Rectal smooth muscle tissue (tissue), 1 donor: ENCODE results near the gene BRK1.
A peak's percentile ranks its signal among the peaks of the same experiment; 100 is the strongest.
"Not testable (repeated sequence)": the region's sequence is repeated elsewhere in the genome, so short reads cannot be mapped to it uniquely, and the experiment has no call there.

Source experiments
- H3K27ac ChIP-seq: one replicate; pipeline ENCODE4 v1.7.0; 2013; ENCODE audit warnings: low read depth, low read length, inconsistent platforms
- H3K27me3 ChIP-seq: one replicate; pipeline ENCODE4 v1.7.0; 2013; ENCODE audit warnings: low read length; ENCODE audit not compliant: control insufficient read depth, insufficient read depth
- H3K36me3 ChIP-seq: one replicate; pipeline ENCODE4 v1.7.0; 2013; ENCODE audit warnings: low read length; ENCODE audit not compliant: control insufficient read depth, insufficient read depth
- H3K4me1 ChIP-seq: one replicate; pipeline ENCODE4 v1.7.0; 2013; ENCODE audit warnings: low read length; ENCODE audit not compliant: control insufficient read depth, insufficient read depth
- H3K4me3 ChIP-seq: one replicate; pipeline ENCODE4 v1.7.0; 2013; ENCODE audit warnings: low read length
- H3K9ac ChIP-seq: one replicate; pipeline ENCODE4 v1.7.0; 2013; ENCODE audit warnings: low read length

BRK1 gene

DNA sequence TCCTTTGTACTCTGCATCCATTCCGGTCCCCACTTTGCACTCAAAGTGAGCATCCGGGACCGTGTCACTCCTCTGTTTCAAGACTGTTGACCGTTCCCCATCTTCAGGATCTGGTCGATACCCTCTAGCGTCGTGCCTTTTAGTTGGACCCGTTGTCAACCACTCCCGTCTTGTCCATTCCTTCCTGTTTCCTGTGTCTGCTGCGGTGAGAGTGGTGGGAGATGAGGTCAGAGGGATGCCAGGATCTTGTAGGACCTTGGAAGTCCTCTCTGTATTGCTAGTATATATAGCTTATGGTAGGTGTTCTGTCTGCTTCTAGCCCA is 624 bp downstream of the BRK1 start:
- Histone ChIP-seq H3K9ac (peak overlapping the region; percentile 82), H3K27ac (peak overlapping the region; percentile 75), H3K4me1 (peaks cover 9% of the 10 kb centered on the region), H3K27me3 (no peaks in the 10 kb centered on the region), H3K4me3 (peak overlapping the region; percentile 99), H3K36me3 (no peaks in the 10 kb centered on the region)

- no peaks in the 10 kb centered on the region for H3K36me3 ChIP-seq
- H3K4me1 ChIP-seq, result peaks cover 9% of the 10 kb centered on the region
- peak overlapping the region; percentile 99 for H3K4me3 ChIP-seq
- no peak overlapping the region for H3K9ac ChIP-seq
- H3K27me3 ChIP-seq, result no peaks in the 10 kb centered on the region
- H3K27ac ChIP-seq, result no peak overlapping the region
Measured at GRCh38 chr3:10116928-10117327, 1.5 kb downstream of the BRK1 start.

GRCh38 chr3:10119376-10119775 is 3.9 kb downstream of the BRK1 start:
- peaks cover 9% of the 10 kb centered on the region for H3K4me1 ChIP-seq
- no peak overlapping the region for H3K27ac ChIP-seq
- H3K27me3 ChIP-seq, result no peaks in the 10 kb centered on the region
- peak overlapping the region; percentile 21 for H3K9ac ChIP-seq
- H3K4me3 ChIP-seq, result no peak overlapping the region
- no peaks in the 10 kb centered on the region for H3K36me3 ChIP-seq

DNA sequence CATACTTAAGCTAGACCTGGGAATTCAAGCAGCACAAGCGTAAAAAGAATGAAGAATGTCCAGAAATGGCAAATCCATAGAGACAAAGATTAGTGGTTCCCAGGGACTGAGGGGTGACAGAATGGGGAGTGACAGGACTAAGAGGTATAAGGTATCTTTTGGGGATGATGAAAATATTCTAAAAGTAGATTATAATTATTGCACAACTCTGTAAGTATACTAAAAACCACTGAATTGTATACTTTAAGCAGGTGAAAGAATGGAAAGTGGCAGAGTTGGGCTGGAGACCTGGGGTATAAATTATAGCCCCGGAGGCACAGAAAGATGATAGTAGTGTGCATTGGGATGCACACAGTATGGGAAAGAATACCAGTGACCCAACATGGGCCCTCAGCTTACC is 5.6 kb downstream of the BRK1 start:
- H3K4me1 ChIP-seq, result peaks cover 9% of the 10 kb centered on the region
- H3K36me3 ChIP-seq, result peaks cover 3% of the 10 kb centered on the region
- no peaks in the 10 kb centered on the region for H3K27me3 ChIP-seq
- H3K27ac ChIP-seq, result no peak overlapping the region
- H3K9ac ChIP-seq, result no peak overlapping the region
- no peak overlapping the region for H3K4me3 ChIP-seq

DNA sequence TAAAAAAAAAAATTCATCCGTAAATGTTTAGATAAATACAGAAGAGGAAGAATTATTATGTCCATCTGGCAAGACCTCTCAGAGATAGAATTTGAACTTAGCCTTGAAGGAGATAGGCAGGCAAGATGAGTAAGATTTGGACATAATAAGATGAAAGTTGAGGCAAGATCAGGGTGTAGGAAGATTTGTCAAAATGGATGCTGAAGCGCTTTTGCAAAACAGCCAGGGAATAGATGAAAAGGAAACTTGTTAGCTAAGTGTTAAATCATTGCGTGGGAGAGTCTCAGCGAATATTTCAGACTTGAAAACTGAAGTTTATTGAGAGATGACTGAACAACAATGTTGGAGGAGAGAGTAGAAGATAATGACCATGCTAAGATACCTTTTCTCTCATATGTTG is 7.2 kb downstream of the BRK1 start:
- no peaks in the 10 kb centered on the region for H3K4me1 ChIP-seq
- peaks cover 10% of the 10 kb centered on the region for H3K36me3 ChIP-seq
- no peak overlapping the region for H3K4me3 ChIP-seq
- H3K9ac ChIP-seq, result no peak overlapping the region
- no peaks in the 10 kb centered on the region for H3K27me3 ChIP-seq
- H3K27ac ChIP-seq, result no peak overlapping the region

GRCh38 chr3:10135872-10136271 is 20.4 kb downstream of the BRK1 start:
- H3K4me1 ChIP-seq, H3K27ac ChIP-seq, H3K4me3 ChIP-seq, H3K9ac ChIP-seq, H3K36me3 ChIP-seq, H3K27me3 ChIP-seq: not testable (repeated sequence)

DNA sequence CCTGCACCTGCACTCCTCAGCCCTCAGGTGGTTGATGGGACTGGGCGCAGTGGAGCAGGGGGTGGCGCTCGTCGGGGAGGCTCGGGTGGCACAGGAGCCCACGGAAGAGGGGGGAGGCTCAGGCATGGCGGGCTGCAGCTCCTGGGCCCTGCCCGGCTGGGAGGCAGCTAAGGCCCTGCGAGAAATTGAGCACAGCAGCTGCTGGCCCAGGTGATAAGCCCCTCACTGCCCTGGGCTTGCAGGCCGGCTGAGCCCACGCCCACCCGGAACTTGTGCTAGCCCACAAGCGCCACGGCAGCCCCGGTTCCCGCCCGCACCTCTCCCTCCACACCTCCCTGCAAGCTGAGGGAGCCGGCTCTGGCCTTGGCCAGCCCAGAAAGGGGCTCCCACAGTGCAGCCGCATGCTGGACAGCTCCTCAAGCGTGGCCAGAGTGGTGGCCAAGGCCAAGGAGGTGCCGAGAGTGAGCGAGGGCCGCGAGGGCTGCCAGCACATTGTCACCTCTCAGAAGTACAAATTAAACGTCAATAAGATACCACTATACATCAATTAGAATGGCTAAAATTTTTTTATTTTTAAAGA is 21.0 kb downstream of the BRK1 start:
- H3K4me3 ChIP-seq, result no peak overlapping the region
- H3K36me3 ChIP-seq, result no peaks in the 10 kb centered on the region
- no peaks in the 10 kb centered on the region for H3K27me3 ChIP-seq
- H3K9ac ChIP-seq, result no peak overlapping the region
- no peak overlapping the region for H3K27ac ChIP-seq
- H3K4me1 ChIP-seq, result no peaks in the 10 kb centered on the region

GRCh38 chr3:10137178-10137577 is 21.7 kb downstream of the BRK1 start:
- H3K9ac ChIP-seq, result no peak overlapping the region
- H3K27ac ChIP-seq, result no peak overlapping the region
- no peaks in the 10 kb centered on the region for H3K36me3 ChIP-seq
- no peaks in the 10 kb centered on the region for H3K4me1 ChIP-seq
- no peaks in the 10 kb centered on the region for H3K27me3 ChIP-seq
- H3K4me3 ChIP-seq, result no peak overlapping the region

GRCh38 chr3:10140996-10141546 is 25.6 kb downstream of the BRK1 start:
- no peaks in the 10 kb centered on the region for H3K36me3 ChIP-seq
- peaks cover 2% of the 10 kb centered on the region for H3K4me1 ChIP-seq
- no peaks in the 10 kb centered on the region for H3K27me3 ChIP-seq
- peak overlapping the region; percentile 86 for H3K27ac ChIP-seq
- peak overlapping the region; percentile 59 for H3K4me3 ChIP-seq
- no peak overlapping the region for H3K9ac ChIP-seq

DNA sequence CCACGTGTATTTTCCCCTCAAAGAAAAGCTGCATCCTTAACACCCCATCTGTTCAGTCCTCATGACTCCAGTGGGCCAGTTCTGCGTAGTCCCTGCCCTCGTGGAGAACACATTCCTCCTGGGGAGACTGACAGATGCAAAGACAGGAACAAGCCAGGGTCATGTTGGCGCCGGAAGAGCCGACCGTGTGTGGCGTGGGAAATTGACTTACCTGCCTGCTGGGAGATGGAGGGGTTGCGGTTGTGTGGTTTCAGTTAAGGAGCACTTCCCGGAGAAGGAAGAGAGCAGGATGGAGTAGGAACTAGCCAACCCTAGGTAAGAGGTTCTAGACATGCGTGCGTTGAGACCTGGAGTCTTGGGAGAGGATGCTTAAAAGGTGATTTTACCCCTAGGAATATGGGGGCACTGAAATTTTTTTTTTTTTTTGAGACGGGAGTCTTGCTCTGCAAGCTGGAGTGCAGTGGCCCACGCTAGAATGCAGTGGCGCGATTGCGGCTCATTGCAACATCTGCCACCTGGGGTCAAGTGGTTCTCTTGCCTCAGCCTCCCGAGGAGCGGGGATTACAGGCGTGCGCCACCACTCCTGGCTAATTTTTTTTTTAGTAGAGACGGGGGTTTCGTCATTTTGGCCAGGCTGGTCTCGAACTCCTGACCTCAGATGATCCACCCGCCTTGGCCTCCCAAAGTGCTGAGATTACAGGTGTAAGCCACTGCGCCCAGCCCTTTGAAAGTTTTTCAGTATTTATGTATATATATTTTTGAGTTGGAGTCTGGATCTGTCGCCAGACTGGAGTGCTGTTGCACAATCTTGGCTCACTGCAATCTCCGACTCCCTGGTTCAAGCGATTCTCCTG is 27.5 kb downstream of the BRK1 start:
- peaks cover 2% of the 10 kb centered on the region for H3K36me3 ChIP-seq
- H3K27me3 ChIP-seq, result no peaks in the 10 kb centered on the region
- no peak overlapping the region for H3K9ac ChIP-seq
- peaks cover 2% of the 10 kb centered on the region for H3K4me1 ChIP-seq
- no peak overlapping the region for H3K27ac ChIP-seq
- peak overlapping the region; percentile 62 for H3K4me3 ChIP-seq

DNA sequence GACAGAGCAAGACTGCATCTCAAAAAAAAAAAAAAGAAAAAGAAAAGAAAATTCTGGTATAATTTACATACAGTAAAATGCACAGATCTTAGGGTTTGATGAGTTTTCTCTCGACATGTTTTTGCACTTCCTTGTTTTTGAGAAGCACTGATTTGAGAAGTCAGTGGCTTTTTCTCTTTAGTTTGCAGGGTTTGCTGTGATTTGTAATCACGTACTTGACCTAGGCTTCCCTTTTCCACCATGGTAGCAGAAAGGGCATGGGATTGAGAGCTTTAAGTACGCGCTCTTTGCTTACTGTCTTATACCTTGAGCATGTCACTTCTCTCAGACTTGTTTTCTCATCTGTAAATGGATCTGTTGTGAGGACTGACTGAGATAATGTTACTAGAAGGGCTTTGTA is 30.2 kb downstream of the BRK1 start:
- H3K27me3 ChIP-seq, result no peaks in the 10 kb centered on the region
- H3K9ac ChIP-seq, result no peak overlapping the region
- peaks cover 2% of the 10 kb centered on the region for H3K4me1 ChIP-seq
- H3K4me3 ChIP-seq, result no peak overlapping the region
- no peak overlapping the region for H3K27ac ChIP-seq
- peaks cover 15% of the 10 kb centered on the region for H3K36me3 ChIP-seq

GRCh38 chr3:10149226-10149625 is 33.8 kb downstream of the BRK1 start:
- no peak overlapping the region for H3K27ac ChIP-seq
- peaks cover 15% of the 10 kb centered on the region for H3K36me3 ChIP-seq

DNA sequence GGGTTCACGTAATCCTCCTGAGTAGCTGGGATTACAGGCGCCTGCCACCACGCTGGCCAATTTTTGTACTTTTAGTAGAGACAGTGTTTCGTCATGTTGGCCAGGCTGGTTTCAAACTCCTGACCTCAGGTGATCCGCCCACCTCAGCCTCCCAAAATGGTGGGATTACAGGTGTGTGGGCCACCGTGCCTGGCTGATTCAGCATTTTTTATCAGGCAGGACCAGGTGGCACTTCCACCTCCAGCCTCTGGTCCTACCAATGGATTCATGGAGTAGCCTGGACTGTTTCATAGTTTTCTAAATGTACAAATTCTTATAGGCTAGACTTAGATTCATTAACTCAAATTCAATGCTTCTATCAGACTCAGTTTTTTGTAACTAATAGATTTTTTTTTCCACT is 35.5 kb downstream of the BRK1 start:
- Histone ChIP-seq H3K9ac (no peak overlapping the region), H3K36me3 (peaks cover 15% of the 10 kb centered on the region), H3K27ac (no peak overlapping the region), H3K27me3 (no peaks in the 10 kb centered on the region), H3K4me3 (no peak overlapping the region), H3K4me1 (no peaks in the 10 kb centered on the region)

More at GRCh38 chr3:10149226-10149625, 33.8 kb downstream of the BRK1 start:
- H3K4me3 ChIP-seq, result no peak overlapping the region
- no peaks in the 10 kb centered on the region for H3K27me3 ChIP-seq
- no peak overlapping the region for H3K9ac ChIP-seq
- no peaks in the 10 kb centered on the region for H3K4me1 ChIP-seq
